Parathyroid adenoma (tissue), 2 donors: Measurements from ENCODE around the gene DNMT1.

Experiments
- H2AFZ ChIP-seq: fragments of 300-600 bp; sonication (generic); one replicate; pipeline ENCODE4 v1.7.0; 2017; ENCODE audit warnings: antibody characterized with exemption, mild to moderate bottlenecking
- H3K27ac ChIP-seq: fragments of 300-600 bp; sonication (generic); one replicate; pipeline ENCODE4 v1.7.0; 2017
- H3K27me3 ChIP-seq: fragments of 300-600 bp; sonication (generic); one replicate; pipeline ENCODE4 v1.7.0; 2017; ENCODE audit warnings: low read length; ENCODE audit not compliant: control insufficient read depth, insufficient read depth
- H3K36me3 ChIP-seq: fragments of 300-600 bp; sonication (generic); one replicate; pipeline ENCODE4 v1.7.0; 2017; ENCODE audit warnings: low read length; ENCODE audit not compliant: control insufficient read depth, insufficient read depth
- H3K4me1 ChIP-seq: fragments of 300-600 bp; sonication (generic); one replicate; pipeline ENCODE4 v1.7.0; 2017; ENCODE audit warnings: control low read depth
- H3K4me2 ChIP-seq: fragments of 300-600 bp; sonication (generic); one replicate; pipeline ENCODE4 v1.7.0; 2017; ENCODE audit warnings: low read length
- H3K4me3 ChIP-seq: fragments of 300-600 bp; sonication (generic); one replicate; pipeline ENCODE4 v1.7.0; 2017; ENCODE audit warnings: low read depth, low read length
- H3K79me2 ChIP-seq: fragments of 300-600 bp; sonication (generic); one replicate; pipeline ENCODE4 v1.7.0; 2017; ENCODE audit warnings: control low read depth
- H3K9ac ChIP-seq: fragments of 300-600 bp; sonication (generic); one replicate; pipeline ENCODE4 v1.7.0; 2017; ENCODE audit warnings: mild to moderate bottlenecking
- H3K9me3 ChIP-seq: fragments of 300-600 bp; sonication (generic); one replicate; pipeline ENCODE4 v1.7.0; 2017; ENCODE audit warnings: low read length; ENCODE audit not compliant: control insufficient read depth
- CTCF ChIP-seq: fragments of 300-600 bp; sonication (generic); IDR thresholded peaks from one replicate; pipeline ENCODE4 v1.7.0; 2017; ENCODE audit warnings: antibody characterized with exemption, mild to moderate bottlenecking
- donor health status: primary hyperparathyroidism.

DNMT1 gene

GRCh38 chr19:10166046-10166445 lies 28.7 kb downstream of the DNMT1 start:
- H3K9me3 ChIP-seq: no peaks in the 10 kb centered on the region
- no peaks in the 10 kb centered on the region for H3K36me3 ChIP-seq
- no peak overlapping the region for H3K27ac ChIP-seq
- no peak for TF ChIP-seq CTCF
- no peaks in the 10 kb centered on the region for H3K79me2 ChIP-seq
- H3K4me2 ChIP-seq: no peak overlapping the region
- no peaks in the 10 kb centered on the region for H3K27me3 ChIP-seq
- H3K4me3 ChIP-seq: no peak overlapping the region
- H2AFZ ChIP-seq: no peak overlapping the region
- no peaks in the 10 kb centered on the region for H3K4me1 ChIP-seq
- no peak overlapping the region for H3K9ac ChIP-seq

- no peaks in the 10 kb centered on the region for H3K36me3 ChIP-seq
- H3K9me3 ChIP-seq: no peaks in the 10 kb centered on the region
- no peak overlapping the region for H3K27ac ChIP-seq
- TF ChIP-seq CTCF: no peak
- no peak overlapping the region for H3K9ac ChIP-seq
- H3K4me2 ChIP-seq: no peak overlapping the region
- no peak overlapping the region for H2AFZ ChIP-seq
- no peaks in the 10 kb centered on the region for H3K4me1 ChIP-seq
- H3K27me3 ChIP-seq: no peaks in the 10 kb centered on the region
- no peak overlapping the region for H3K4me3 ChIP-seq
- no peaks in the 10 kb centered on the region for H3K79me2 ChIP-seq
Measured at GRCh38 chr19:10163536-10163935, 31.2 kb downstream of the DNMT1 start.

- TF ChIP-seq CTCF: no peak
- Histone ChIP-seq H3K36me3 (no peaks in the 10 kb centered on the region), H3K4me1 (no peaks in the 10 kb centered on the region)
Measured at GRCh38 chr19:10159610-10160009, 35.1 kb downstream of the DNMT1 start.

GRCh38 chr19:10158485-10158884 lies 36.3 kb downstream of the DNMT1 start:
- Histone ChIP-seq H3K36me3 (no peaks in the 10 kb centered on the region), H3K27ac (no peak overlapping the region), H3K4me2 (no peak overlapping the region), H3K79me2 (no peaks in the 10 kb centered on the region), H3K9ac (no peak overlapping the region), H3K4me1 (no peaks in the 10 kb centered on the region), H3K4me3 (no peak overlapping the region), H3K9me3 (no peaks in the 10 kb centered on the region), H3K27me3 (no peaks in the 10 kb centered on the region), H2AFZ (no peak overlapping the region)
- TF ChIP-seq CTCF: no peak

More at GRCh38 chr19:10159610-10160009, 35.1 kb downstream of the DNMT1 start:
- Histone ChIP-seq H3K4me3 (no peak overlapping the region), H3K9ac (no peak overlapping the region), H3K27me3 (no peaks in the 10 kb centered on the region), H3K27ac (no peak overlapping the region), H3K79me2 (no peaks in the 10 kb centered on the region), H3K9me3 (no peaks in the 10 kb centered on the region), H3K4me2 (no peak overlapping the region), H2AFZ (no peak overlapping the region)

- H3K9ac ChIP-seq: no peak overlapping the region
- H3K4me2 ChIP-seq: no peak overlapping the region
- H3K27ac ChIP-seq: no peak overlapping the region
- H3K36me3 ChIP-seq: no peaks in the 10 kb centered on the region
- no peak for TF ChIP-seq CTCF
- H2AFZ ChIP-seq: no peak overlapping the region
- H3K9me3 ChIP-seq: no peaks in the 10 kb centered on the region
- no peak overlapping the region for H3K4me3 ChIP-seq
- no peaks in the 10 kb centered on the region for H3K27me3 ChIP-seq
- H3K4me1 ChIP-seq: no peaks in the 10 kb centered on the region
- no peaks in the 10 kb centered on the region for H3K79me2 ChIP-seq
Measured at GRCh38 chr19:10158071-10158470, 36.7 kb downstream of the DNMT1 start.
